C4-2B (cell line): ENCODE measurements around the gene AFMID.
A peak's percentile ranks its signal among the peaks of the same experiment; 100 is the strongest.

Experiments used
- H3K27ac ChIP-seq: fragments of 450-650 bp; 2 replicates; pipeline ENCODE4 v1.5.1; 2017
- CTCF ChIP-seq: fragments of 450-650 bp; conservative IDR thresholded peaks from 2 replicates; pipeline ENCODE4 v1.5.1; 2017; ENCODE audit warnings: mild to moderate bottlenecking
- ZFX ChIP-seq: fragments of 450-650 bp; IDR thresholded peaks from 2 replicates; pipeline ENCODE4 v1.6.1; 2017

The AFMID gene

GRCh38 chr17:78172249-78173051 lies 14.7 kb upstream of the AFMID start:
- TF ChIP-seq CTCF (no peak), ZFX (no peak)
- peak overlapping the region; percentile 71 for H3K27ac ChIP-seq

- no peak for TF ChIP-seq ZFX
- TF ChIP-seq CTCF, result no peak
- H3K27ac ChIP-seq, result peak overlapping the region; percentile 71
These were observed 14.0 kb upstream of the AFMID start for GRCh38 chr17:78173097-78173715.

GRCh38 chr17:78174346-78174869 lies 12.8 kb upstream of the AFMID start:
- TF ChIP-seq CTCF (peak; percentile 80), ZFX (no peak)
- peak overlapping the region; percentile 71 for H3K27ac ChIP-seq

GRCh38 chr17:78174870-78175642 lies 12.1 kb upstream of the AFMID start:
- TF ChIP-seq CTCF, result peak; percentile 66
- 0 out of 2 replicates have a peak, but pooled peaks have one; percentile 50 for TF ChIP-seq ZFX
- H3K27ac ChIP-seq, result peak overlapping the region; percentile 71

- peak overlapping the region; percentile 71 for H3K27ac ChIP-seq
- no peak for TF ChIP-seq CTCF
- TF ChIP-seq ZFX, result no peak
These were observed 11.6 kb upstream of the AFMID start for GRCh38 chr17:78175643-78175981.

- H3K27ac ChIP-seq, result peak overlapping the region; percentile 71
- no peak for TF ChIP-seq ZFX
- TF ChIP-seq CTCF, result no peak; the same call in 1 of the 2 replicates
These were observed 10.6 kb upstream of the AFMID start for GRCh38 chr17:78176548-78177025.
